NCI-H748 (cell line): ENCODE results near the gene COL15A1.
"Not testable (repeated sequence)": the region's sequence is repeated elsewhere in the genome, so short reads cannot be mapped to it uniquely, and the experiment has no call there.

ENCODE experiments used
- DNase-seq: peaks from one replicate; lab custom pipeline; 2025; ENCODE audit not compliant: unreplicated experiment; lab: John Stamatoyannopoulos, UW

The COL15A1 gene

GRCh38 chr9:98943682-98944056 is at the start of gene COL15A1:
COL15A1 (plus strand) TSS chr9:98943907; CDS start chr9:98944062, 155 bp downstream.
- DNase-seq = peak; percentile 68

GRCh38 chr9:98894171-98894570 is 49.5 kb upstream of the COL15A1 start:
- DNase-seq = no peak

GRCh38 chr9:98894761-98895160 is 48.9 kb upstream of the COL15A1 start:
- DNase-seq = no peak

GRCh38 chr9:98896632-98897031 is 47.1 kb upstream of the COL15A1 start:
- DNase-seq = no peak

- DNase-seq = no peak
Observed at GRCh38 chr9:98897745-98898144, 46.0 kb upstream of the COL15A1 start.

GRCh38 chr9:98899408-98900056 is 44.2 kb upstream of the COL15A1 start:
- peak; percentile 32 for DNase-seq

- no peak for DNase-seq
Observed at GRCh38 chr9:98900244-98900643, 43.5 kb upstream of the COL15A1 start.

- no peak for DNase-seq
Observed at GRCh38 chr9:98900725-98901124, 43.0 kb upstream of the COL15A1 start.

GRCh38 chr9:98901843-98902242 is 41.9 kb upstream of the COL15A1 start:
- DNase-seq = not testable (repeated sequence)

- DNase-seq = no peak
Observed at GRCh38 chr9:98902516-98902915, 41.2 kb upstream of the COL15A1 start.

- no peak for DNase-seq
Observed at GRCh38 chr9:98902925-98903324, 40.8 kb upstream of the COL15A1 start.

GRCh38 chr9:98903961-98904411 is 39.7 kb upstream of the COL15A1 start:
- DNase-seq = no peak

GRCh38 chr9:98905015-98905414 is 38.7 kb upstream of the COL15A1 start:
- DNase-seq = no peak

GRCh38 chr9:98906273-98907040 is 37.2 kb upstream of the COL15A1 start:
- DNase-seq = peak; percentile 20

GRCh38 chr9:98907055-98907454 is 36.7 kb upstream of the COL15A1 start:
- no peak for DNase-seq

- no peak for DNase-seq
Observed at GRCh38 chr9:98908897-98909634, 34.6 kb upstream of the COL15A1 start.

GRCh38 chr9:98909935-98910334 is 33.8 kb upstream of the COL15A1 start:
- DNase-seq = no peak

GRCh38 chr9:98911042-98911441 is 32.7 kb upstream of the COL15A1 start:
- no peak for DNase-seq

- not testable (repeated sequence) for DNase-seq
Observed at GRCh38 chr9:98911738-98912137, 32.0 kb upstream of the COL15A1 start.

- no peak for DNase-seq
Observed at GRCh38 chr9:98912450-98912849, 31.3 kb upstream of the COL15A1 start.

- DNase-seq = no peak
Observed at GRCh38 chr9:98913044-98913443, 30.7 kb upstream of the COL15A1 start.

GRCh38 chr9:98913705-98914104 is 30.0 kb upstream of the COL15A1 start:
- no peak for DNase-seq
